D721Med (cell line): Measurements from ENCODE around the gene CAPG.
"Not testable (repeated sequence)": the region's sequence is repeated elsewhere in the genome, so short reads cannot be mapped to it uniquely, and the experiment has no call there.

Experiments
- DNase-seq: peaks from one replicate; pipeline ENCODE4 v3.0.0; 2011; ENCODE audit warnings: low spot score; ENCODE audit not compliant: insufficient read length
- FAIRE-seq: peaks from 2 replicates; lab custom pipeline; 2011; peaks lifted over from hg19 to GRCh38; lab: Jason Lieb, UNC
- TF ChIP-seq, protein P1 (sequence below): IDR thresholded peaks from 2 replicates; pipeline ENCODE4 v1.5.1; 2012; ENCODE audit warnings: mild to moderate bottlenecking, control low read depth; ENCODE audit not compliant: insufficient read depth; ENCODE audit errors: missing control alignments

The CAPG gene

DNA sequence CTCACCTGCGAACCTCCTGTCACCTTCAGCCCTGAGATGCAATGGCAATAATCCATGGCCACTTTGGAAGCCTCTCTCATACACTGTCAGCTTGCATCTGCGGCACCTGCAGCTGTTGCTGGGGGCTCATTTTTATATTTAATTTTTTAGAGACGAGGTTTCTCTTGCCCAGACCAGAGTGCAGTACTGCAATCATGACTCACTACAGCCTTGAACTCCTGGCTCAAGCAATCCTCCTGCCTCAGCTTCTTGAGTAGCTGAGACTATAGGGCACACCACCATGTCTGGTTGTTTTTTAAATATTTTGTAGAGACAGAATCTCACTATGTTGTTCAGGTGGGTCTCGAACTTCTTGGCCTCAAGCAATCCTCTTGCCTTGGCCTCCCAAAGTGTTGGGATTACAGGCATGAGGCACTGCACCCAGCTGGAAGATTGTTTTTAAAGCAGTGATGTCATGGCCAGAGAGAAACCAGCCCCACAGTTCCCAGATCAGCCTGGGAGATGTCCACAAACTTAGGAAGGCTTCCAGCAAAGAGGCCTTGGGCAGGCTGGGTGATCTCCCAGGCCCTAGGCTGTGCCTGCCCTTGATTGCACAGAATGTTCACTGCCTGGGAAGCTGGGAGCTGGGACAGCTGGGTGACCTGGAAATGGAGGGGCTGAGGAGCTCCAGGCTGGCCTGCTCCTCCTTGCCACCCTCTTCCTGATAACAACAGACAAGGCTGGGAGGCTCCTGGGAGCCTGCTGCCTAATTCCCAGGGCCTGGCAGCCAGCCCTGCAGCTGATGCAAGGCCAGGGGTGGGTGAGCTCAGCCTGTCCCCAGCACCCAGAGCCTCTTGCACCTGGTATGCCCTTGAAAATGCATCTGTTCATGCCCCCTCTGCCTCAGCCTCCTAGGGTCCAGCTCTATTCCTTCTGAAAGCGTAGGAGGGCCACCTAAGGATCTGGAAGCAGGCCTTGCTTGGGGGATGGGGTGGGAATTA, 35.4 kb upstream of the CAPG start:
- FAIRE-seq = no peak
- DNase-seq = no peak
- TF ChIP-seq, protein P1, sequence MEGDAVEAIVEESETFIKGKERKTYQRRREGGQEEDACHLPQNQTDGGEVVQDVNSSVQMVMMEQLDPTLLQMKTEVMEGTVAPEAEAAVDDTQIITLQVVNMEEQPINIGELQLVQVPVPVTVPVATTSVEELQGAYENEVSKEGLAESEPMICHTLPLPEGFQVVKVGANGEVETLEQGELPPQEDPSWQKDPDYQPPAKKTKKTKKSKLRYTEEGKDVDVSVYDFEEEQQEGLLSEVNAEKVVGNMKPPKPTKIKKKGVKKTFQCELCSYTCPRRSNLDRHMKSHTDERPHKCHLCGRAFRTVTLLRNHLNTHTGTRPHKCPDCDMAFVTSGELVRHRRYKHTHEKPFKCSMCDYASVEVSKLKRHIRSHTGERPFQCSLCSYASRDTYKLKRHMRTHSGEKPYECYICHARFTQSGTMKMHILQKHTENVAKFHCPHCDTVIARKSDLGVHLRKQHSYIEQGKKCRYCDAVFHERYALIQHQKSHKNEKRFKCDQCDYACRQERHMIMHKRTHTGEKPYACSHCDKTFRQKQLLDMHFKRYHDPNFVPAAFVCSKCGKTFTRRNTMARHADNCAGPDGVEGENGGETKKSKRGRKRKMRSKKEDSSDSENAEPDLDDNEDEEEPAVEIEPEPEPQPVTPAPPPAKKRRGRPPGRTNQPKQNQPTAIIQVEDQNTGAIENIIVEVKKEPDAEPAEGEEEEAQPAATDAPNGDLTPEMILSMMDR = no peak

- DNase-seq (no peak), FAIRE-seq (no peak)
- TF ChIP-seq, protein P1 = no peak
These were observed 34.5 kb upstream of the CAPG start for GRCh38 chr2:85444629-85445172.

- TF ChIP-seq, protein P1 = no peak
- FAIRE-seq (no peak), DNase-seq (no peak)
These were observed 31.7 kb upstream of the CAPG start for GRCh38 chr2:85441864-85442263.

GRCh38 chr2:85440729-85441128, 30.6 kb upstream of the CAPG start:
- FAIRE-seq (no peak), DNase-seq (no peak)
- TF ChIP-seq, protein P1 = no peak

GRCh38 chr2:85439986-85440385, 29.8 kb upstream of the CAPG start:
- no peak for FAIRE-seq
- no peak for DNase-seq
- TF ChIP-seq, protein P1 = no peak

- not testable (repeated sequence) for FAIRE-seq, DNase-seq
These were observed 29.4 kb upstream of the CAPG start for GRCh38 chr2:85439569-85439968.

DNA sequence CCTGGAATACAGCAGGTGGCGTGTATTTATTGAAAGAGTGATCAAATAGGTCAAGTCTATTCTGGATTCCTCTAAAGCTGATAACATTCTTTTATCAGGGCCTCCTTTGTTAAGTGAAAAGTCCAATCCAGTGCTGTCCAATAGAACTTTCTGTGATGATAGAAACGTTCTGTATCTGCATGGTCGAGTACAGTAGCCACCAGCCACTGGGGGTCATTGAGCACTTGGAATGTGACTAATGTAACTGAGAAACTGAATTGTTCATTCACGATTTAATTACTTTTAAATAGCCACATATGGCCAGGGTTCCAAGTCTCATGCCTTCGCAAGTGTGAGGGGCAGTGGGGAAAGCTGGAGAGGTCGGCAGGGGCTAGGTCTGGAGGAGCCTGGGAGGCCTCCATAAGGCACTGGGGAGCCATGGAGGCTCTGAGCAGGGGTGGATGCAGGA, 28.9 kb upstream of the CAPG start:
- FAIRE-seq (no peak), DNase-seq (no peak)
- TF ChIP-seq, protein P1 = no peak
